ENCODE measurements around the gene ST8SIA1.

DNA sequence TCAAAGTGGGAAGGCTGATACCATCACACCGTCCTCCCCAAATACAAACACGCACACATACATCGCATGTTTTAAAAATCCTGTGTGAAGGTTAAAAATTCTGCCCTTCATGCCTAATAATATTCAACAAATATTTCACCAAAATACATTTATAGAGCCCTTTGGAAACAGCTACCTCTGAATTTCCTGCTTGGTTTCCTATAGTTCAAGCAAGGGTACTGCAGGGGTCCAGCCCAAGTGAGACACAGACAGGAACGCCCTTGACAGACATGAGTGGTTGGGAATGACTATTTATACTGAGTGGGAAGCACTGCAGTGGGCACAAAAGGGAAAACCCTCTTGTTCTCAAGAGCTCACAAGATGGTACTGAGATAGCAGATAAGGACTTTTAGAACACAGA, 51.0 kb downstream of the ST8SIA1 start:
- TF ChIP-seq CTCF (conservative IDR thresholded peaks at IDR 0.05 in 1 of 2, IDR thresholded peaks at IDR 0.05 in 1 of 2; ENCODE audit: extremely low read depth in 1 of 2, insufficient read depth in 1 of 2, low read depth in 1 of 2, low read length in 2 of 2) (peak in 1 of 2 donors; percentile 6), EZH2 (IDR thresholded peaks at IDR 0.05; ENCODE audit: borderline replicate concordance, low read length) (no peak)
